Tibial artery (tissue), 4 donors: ENCODE measurements around the gene PDGFRA.
"Not testable (repeated sequence)": the region's sequence is repeated elsewhere in the genome, so short reads cannot be mapped to it uniquely, and the experiment has no call there.

Experiments used
- DNase-seq, 2 donors: peaks; one replicate each; pipeline ENCODE4 v3.0.0-alpha.2; 2019
- H3K27ac ChIP-seq, 2 donors: fragments of 200-600 bp; sonication (generic) in 1 of 2; 1 replicate in 1 of 2; 2 replicates in 1 of 2; pipeline ENCODE4 v1.5.1; 2018 to 2019; ENCODE audit warnings: mild to moderate bottlenecking in 1 of 2
- H3K27me3 ChIP-seq, 2 donors: fragments of 200-600 bp; sonication (generic) in 1 of 2; one replicate each; pipeline versions ENCODE4 v1.5.1 to v1.6.0; 2016 to 2019
- H3K36me3 ChIP-seq, 3 donors: fragments of 200-600 bp; sonication (generic) in 2 of 3; one replicate each; pipeline ENCODE4 v1.5.1; 2016 to 2019; ENCODE audit warnings: mild to moderate bottlenecking in 2 of 3
- H3K4me1 ChIP-seq, 4 donors: fragments of 200-600 bp; sonication (generic) in 2 of 4; 1 replicate in 3 of 4; 2 replicates in 1 of 4; pipeline ENCODE4 v1.5.1; 2016 to 2019
- H3K4me3 ChIP-seq, 2 donors: fragments of 200-600 bp; sonication (generic) in 1 of 2; 1 replicate in 1 of 2; 2 replicates in 1 of 2; pipeline ENCODE4 v1.5.1; 2018 to 2019; ENCODE audit warnings: mild to moderate bottlenecking in 2 of 2
- H3K9me3 ChIP-seq, 3 donors: fragments of 200-600 bp; sonication (generic) in 1 of 3; one replicate each; pipeline ENCODE4 v1.5.1; 2016 to 2019
- CTCF ChIP-seq, 2 experiments: fragments of 200-600 bp in 1 of 2; fragments of 450-650 bp in 1 of 2; IDR thresholded peaks; one replicate each; pipeline ENCODE4 v1.5.1; 2017 to 2019; ENCODE audit warnings: antibody characterized with exemption in 2 of 2, mild to moderate bottlenecking in 1 of 2, moderate library complexity in 1 of 2
- intact Hi-C: fragments of 100-400 bp; cut with DNase I; formaldehyde crosslinking; loops from one replicate; pipeline ENCODE4 v1.15.0; 2023; ENCODE audit warnings: low total_unique reads

The PDGFRA gene

GRCh38 chr4:54233697-54234496, 4.8 kb downstream of the PDGFRA start:
- no peaks in the 10 kb centered on the region for H3K9me3 ChIP-seq
- H3K27me3 ChIP-seq, result peaks cover 3 to 38% of the 10 kb centered on the region in 2 donors
- intact Hi-C loops, result loop anchor here (5.0 to 10.0 kb wide), 3 partner anchors 132 to 1219 kb away; partner anchors contain the start of gene GSX2

GRCh38 chr4:54234497-54235205, 5.6 kb downstream of the PDGFRA start:
- intact Hi-C loops, result loop anchor here (5.0 to 10.0 kb wide), 3 partner anchors 132 to 1220 kb away; partner anchors contain the start of gene GSX2
- H3K36me3 ChIP-seq, result no peaks in the 10 kb centered on the region
- H3K27ac ChIP-seq, result peak overlapping the region in 1 of 2 donors; percentile 30
- peaks cover 3 to 31% of the 10 kb centered on the region in 2 donors for H3K27me3 ChIP-seq
- DNase-seq, result peak in 1 of 2 donors; percentile 57
- peak overlapping the region; percentile 58 to 69 for H3K4me3 ChIP-seq
- no peaks in the 10 kb centered on the region for H3K9me3 ChIP-seq
- peaks cover 15 to 52% (median 43%) of the 10 kb centered on the region in 4 donors for H3K4me1 ChIP-seq
- TF ChIP-seq CTCF (IDR thresholded peaks at IDR 0.05), result no peak

More at GRCh38 chr4:54233697-54234496, 4.8 kb downstream of the PDGFRA start:
- Histone ChIP-seq H3K36me3 (no peaks in the 10 kb centered on the region), H3K4me1 (peaks cover 15 to 53% (median 43%) of the 10 kb centered on the region in 4 donors), H3K27ac (peak overlapping the region; percentile 73 to 82), H3K4me3 (peak overlapping the region; percentile 58 to 69)
- DNase-seq, result peak; percentile 77 to 88
- peak; percentile 90 to 95 for TF ChIP-seq CTCF (IDR thresholded peaks at IDR 0.05)

GRCh38 chr4:54236316-54236715, 7.2 kb downstream of the PDGFRA start:
- H3K36me3 ChIP-seq, H3K27ac ChIP-seq, H3K9me3 ChIP-seq, H3K4me3 ChIP-seq, DNase-seq: not testable (repeated sequence)
- intact Hi-C loops, result loop anchor here (10.0 kb wide), 2 partner anchors 1042 to 1222 kb away; no protein-coding TSS in a partner anchor
- Histone ChIP-seq H3K27me3 (peaks cover 0 to 14% of the 10 kb centered on the region in 2 donors), H3K4me1 (peaks cover 15 to 37% (median 29%) of the 10 kb centered on the region in 4 donors)

GRCh38 chr4:54237770-54238169, 8.7 kb downstream of the PDGFRA start:
- intact Hi-C loops, result loop anchor here (10.0 kb wide), 2 partner anchors 1043 to 1223 kb away; no protein-coding TSS in a partner anchor
- H3K27me3 ChIP-seq, result no peaks in the 10 kb centered on the region
- peaks cover 2 to 22% (median 16%) of the 10 kb centered on the region in 4 donors for H3K4me1 ChIP-seq
- no peak for DNase-seq
- H3K9me3 ChIP-seq, result no peaks in the 10 kb centered on the region
- H3K36me3 ChIP-seq, result no peaks in the 10 kb centered on the region
- no peak for TF ChIP-seq CTCF (IDR thresholded peaks at IDR 0.05)
- H3K4me3 ChIP-seq, result no peak overlapping the region
- H3K27ac ChIP-seq, result no peak overlapping the region

GRCh38 chr4:54238389-54238788, 9.3 kb downstream of the PDGFRA start:
- intact Hi-C loops, result loop anchor here (10.0 kb wide), 2 partner anchors 1044 to 1224 kb away; no protein-coding TSS in a partner anchor

GRCh38 chr4:54241268-54241823, 12.3 kb downstream of the PDGFRA start:
- intact Hi-C loops, result not testable (repeated sequence)

More at GRCh38 chr4:54238389-54238788, 9.3 kb downstream of the PDGFRA start:
- H3K27ac ChIP-seq, result no peak overlapping the region
- no peaks in the 10 kb centered on the region for H3K27me3 ChIP-seq
- H3K4me3 ChIP-seq, result no peak overlapping the region
- no peaks in the 10 kb centered on the region for H3K9me3 ChIP-seq
- H3K4me1 ChIP-seq, result peaks cover 0 to 17% (median 11%) of the 10 kb centered on the region in 4 donors
- DNase-seq, result no peak
- no peaks in the 10 kb centered on the region for H3K36me3 ChIP-seq
- TF ChIP-seq CTCF (IDR thresholded peaks at IDR 0.05), result no peak

GRCh38 chr4:54243541-54243940, 14.4 kb downstream of the PDGFRA start:
- H3K36me3 ChIP-seq, H3K27me3 ChIP-seq, H3K4me1 ChIP-seq, H3K4me3 ChIP-seq, H3K27ac ChIP-seq, H3K9me3 ChIP-seq, DNase-seq, intact Hi-C loops: not testable (repeated sequence)

More at GRCh38 chr4:54241268-54241823, 12.3 kb downstream of the PDGFRA start:
- H3K36me3 ChIP-seq, H3K9me3 ChIP-seq, H3K27me3 ChIP-seq, DNase-seq, H3K27ac ChIP-seq, H3K4me1 ChIP-seq, H3K4me3 ChIP-seq: not testable (repeated sequence)

GRCh38 chr4:54252312-54252711, 23.2 kb downstream of the PDGFRA start:
- DNase-seq, H3K27me3 ChIP-seq, H3K36me3 ChIP-seq, H3K4me3 ChIP-seq, H3K9me3 ChIP-seq, H3K27ac ChIP-seq, intact Hi-C loops: not testable (repeated sequence)
- peaks cover 0 to 13% (median 0%) of the 10 kb centered on the region in 4 donors for H3K4me1 ChIP-seq
